ENCODE results near the gene HIVEP2. TPM values are rescaled to one million over a fixed set of nuclear protein-coding genes. Genes with fewer than 3 reads are reported as not detected.

The HIVEP2 gene
- total RNA-seq, 2 donors from 2014 or later, result 28.4 to 30.8 TPM

- intact Hi-C loops (cut with DNase I), result no loop called here
- no peak for DNase-seq (ENCODE audit: low spot score)
Observed at GRCh38 chr6:142713959-142714358, 231.0 kb downstream of the HIVEP2 start.

GRCh38 chr6:142712231-142712630, 232.7 kb downstream of the HIVEP2 start:
- intact Hi-C loops (cut with DNase I), result no loop called here
- DNase-seq (ENCODE audit: low spot score), result no peak

- intact Hi-C loops (cut with DNase I), result loop anchor here in 1 of 2 donors (5.0 kb wide), 1 partner anchor 626 kb away; no protein-coding TSS in a partner anchor
- DNase-seq (ENCODE audit: low spot score), result no peak
Observed at GRCh38 chr6:142708651-142709050, 236.3 kb downstream of the HIVEP2 start.

GRCh38 chr6:142707255-142707654, 237.7 kb downstream of the HIVEP2 start:
- intact Hi-C loops (cut with DNase I), result loop anchor here in 1 of 2 donors (5.0 kb wide), 1 partner anchor 625 kb away; no protein-coding TSS in a partner anchor

DNA sequence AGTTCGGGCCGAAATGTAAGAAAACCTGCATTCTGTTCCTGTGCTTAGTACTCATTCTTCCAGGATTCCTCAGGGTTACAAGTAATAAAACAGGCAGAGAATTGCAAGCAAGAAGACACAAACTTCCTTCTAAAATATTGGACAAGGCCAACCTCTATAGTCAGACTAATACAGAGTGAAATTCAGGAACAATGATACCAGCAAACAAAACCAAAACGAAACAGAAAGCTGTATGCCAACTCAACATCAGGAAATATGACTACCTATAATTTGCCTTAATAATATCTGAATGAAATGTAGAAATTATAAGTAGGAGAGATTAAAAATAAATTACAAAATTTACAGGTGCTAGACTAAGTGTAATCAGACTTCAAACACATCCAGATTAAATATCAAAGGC, 238.8 kb downstream of the HIVEP2 start:
- intact Hi-C loops (cut with DNase I), result loop anchor here in 1 of 2 donors (5.0 kb wide), 1 partner anchor 624 kb away; no protein-coding TSS in a partner anchor
- DNase-seq (ENCODE audit: low spot score), result no peak

More at GRCh38 chr6:142707255-142707654, 237.7 kb downstream of the HIVEP2 start:
- no peak for DNase-seq (ENCODE audit: low spot score)

DNA sequence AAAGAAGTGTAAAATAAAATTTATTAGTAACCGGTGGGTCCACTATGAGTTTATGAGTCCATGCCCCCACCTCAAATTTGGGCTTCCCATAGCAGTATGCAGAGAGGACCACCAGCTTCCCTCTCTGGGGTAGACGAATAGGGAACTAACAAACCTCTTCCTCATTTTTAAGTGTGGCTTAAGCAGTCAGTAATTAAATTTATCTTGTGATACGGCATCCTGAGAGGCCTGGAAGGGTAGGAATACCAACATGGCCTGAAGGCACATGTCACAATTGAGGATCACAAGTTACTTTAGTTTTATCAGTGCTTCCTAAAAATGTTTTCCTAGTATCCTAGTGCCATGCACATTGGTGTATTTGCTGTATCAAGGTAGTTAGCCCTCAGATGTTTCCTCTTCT, 239.9 kb downstream of the HIVEP2 start:
- intact Hi-C loops (cut with DNase I), result loop anchor here in 1 of 2 donors (5.0 kb wide), 1 partner anchor 623 kb away; no protein-coding TSS in a partner anchor
- DNase-seq (ENCODE audit: low spot score), result no peak

GRCh38 chr6:142702501-142703460, 242.2 kb downstream of the HIVEP2 start:
- DNase-seq (ENCODE audit: low spot score), result peak; percentile 86
- intact Hi-C loops (cut with DNase I), result no loop called here

Other genes with a start within 250 kb of the HIVEP2 start
- gene AIG1, start 115.7 kb upstream of the HIVEP2 start, total RNA-seq, result 10 to 100 TPM; 25.8 to 32.7 TPM

Data from posterior vena cava (tissue), 2 donors.